Fibroblast of skin of right biceps (primary cell): ENCODE results near the gene ZIC1.

ENCODE experiments used
- DNase-seq: peaks from one replicate; pipeline ENCODE4 v3.0.0-alpha.2; 2013

Gene ZIC1

GRCh38 chr3:147397155-147397874, 11.8 kb upstream of the ZIC1 start:
- peak; percentile 45 for DNase-seq

GRCh38 chr3:147397875-147398812, 11.0 kb upstream of the ZIC1 start:
- no peak for DNase-seq

GRCh38 chr3:147398813-147399534, 10.2 kb upstream of the ZIC1 start:
- no peak for DNase-seq

GRCh38 chr3:147400111-147400510, 9.1 kb upstream of the ZIC1 start:
- no peak for DNase-seq

- no peak for DNase-seq
Measured at GRCh38 chr3:147400999-147401398, 8.2 kb upstream of the ZIC1 start.

- no peak for DNase-seq
Measured at GRCh38 chr3:147401421-147401820, 7.7 kb upstream of the ZIC1 start.

GRCh38 chr3:147402159-147402558, 7.0 kb upstream of the ZIC1 start:
- DNase-seq = no peak

- DNase-seq = no peak
Measured at GRCh38 chr3:147403511-147403910, 5.7 kb upstream of the ZIC1 start.

- DNase-seq = no peak
Measured at GRCh38 chr3:147404000-147404799, 5.0 kb upstream of the ZIC1 start.

GRCh38 chr3:147404800-147405230, 4.3 kb upstream of the ZIC1 start:
- no peak for DNase-seq

- DNase-seq = no peak
Measured at GRCh38 chr3:147405231-147406027, 3.7 kb upstream of the ZIC1 start.

- DNase-seq = no peak
Measured at GRCh38 chr3:147406028-147406931, 2.9 kb upstream of the ZIC1 start, which contains the start of gene ZIC4. Gene ZIC4 (minus strand): TSS chr3:147406543. CDS start chr3:147402797, 3,746 bp downstream.

GRCh38 chr3:147407114-147407497, 2.1 kb upstream of the ZIC1 start:
- DNase-seq = no peak

- DNase-seq = no peak
Measured at GRCh38 chr3:147407498-147408187, 1.5 kb upstream of the ZIC1 start.

GRCh38 chr3:147408188-147409100, 721 bp upstream of the ZIC1 start:
- DNase-seq = peak; percentile 51

GRCh38 chr3:147410116-147410525, 956 bp downstream of the ZIC1 start:
- no peak for DNase-seq

- DNase-seq = peak; percentile 77
Measured at GRCh38 chr3:147410526-147411237, 1.5 kb downstream of the ZIC1 start.
